ENCODE results near the gene MCF2L2. TPM values are rescaled to one million over a fixed set of nuclear protein-coding genes. Genes with fewer than 3 reads are reported as not detected.

MCF2L2 gene
- total RNA-seq, 1 donor from 2014 or later = 0.72 TPM

GRCh38 chr3:183227586-183227985 lies 200.8 kb downstream of the MCF2L2 start:
- ATAC-seq = no peak

GRCh38 chr3:183226333-183226890 lies 202.0 kb downstream of the MCF2L2 start:
- no peak for ATAC-seq

- no peak for ATAC-seq
Measured at GRCh38 chr3:183224180-183224970, 204.0 kb downstream of the MCF2L2 start.

GRCh38 chr3:183222631-183223235 lies 205.7 kb downstream of the MCF2L2 start:
- ATAC-seq = no peak

- ATAC-seq = peak; percentile 62
Measured at GRCh38 chr3:183220828-183221227, 207.6 kb downstream of the MCF2L2 start.

- ATAC-seq = no peak
Measured at GRCh38 chr3:183218826-183219225, 209.6 kb downstream of the MCF2L2 start.

- no peak for ATAC-seq
Measured at GRCh38 chr3:183217548-183218332, 210.7 kb downstream of the MCF2L2 start.

- ATAC-seq = no peak
Measured at GRCh38 chr3:183215591-183216202, 212.7 kb downstream of the MCF2L2 start.

GRCh38 chr3:183214277-183214612 lies 214.2 kb downstream of the MCF2L2 start:
- no peak for ATAC-seq

- ATAC-seq = no peak
Measured at GRCh38 chr3:183213415-183214276, 214.8 kb downstream of the MCF2L2 start.

- ATAC-seq = no peak
Measured at GRCh38 chr3:183212565-183212964, 215.9 kb downstream of the MCF2L2 start.

- ATAC-seq = no peak
Measured at GRCh38 chr3:183212096-183212495, 216.3 kb downstream of the MCF2L2 start.

GRCh38 chr3:183211352-183211751 lies 217.1 kb downstream of the MCF2L2 start:
- ATAC-seq = peak; percentile 75

GRCh38 chr3:183210862-183211341 lies 217.5 kb downstream of the MCF2L2 start:
- ATAC-seq = peak; percentile 71

- peak; percentile 88 for ATAC-seq
Measured at GRCh38 chr3:183210341-183210740, 218.1 kb downstream of the MCF2L2 start.

- no peak for ATAC-seq
Measured at GRCh38 chr3:183208800-183209199, 219.6 kb downstream of the MCF2L2 start.

- no peak for ATAC-seq
Measured at GRCh38 chr3:183208260-183208659, 220.2 kb downstream of the MCF2L2 start.

GRCh38 chr3:183203670-183204069 lies 224.7 kb downstream of the MCF2L2 start:
- ATAC-seq = no peak

- ATAC-seq = peak; percentile 69
Measured at GRCh38 chr3:183202004-183202722, 226.3 kb downstream of the MCF2L2 start.

- ATAC-seq = no peak
Measured at GRCh38 chr3:183198939-183199338, 229.5 kb downstream of the MCF2L2 start.

- ATAC-seq = no peak
Measured at GRCh38 chr3:183197734-183198133, 230.7 kb downstream of the MCF2L2 start.

Data from esophagus mucosa (tissue), 1 donor.